Umbilical cord (tissue), 2 donors: ENCODE data around the gene CUEDC1. TPM values are rescaled to one million over a fixed set of nuclear protein-coding genes. Genes with fewer than 3 reads are reported as not detected.
A peak's percentile ranks its signal among the peaks of the same experiment; 100 is the strongest.

ENCODE experiments used
- DNase-seq: peaks from one replicate; pipeline ENCODE4 v3.0.0-alpha.2; 2015; ENCODE audit warnings: low spot score
- total RNA-seq: library from RNA; depleted of rRNA; stranded (reverse); fragments of >200 nt; gene quantifications from one replicate; pipeline ENCODE4 v1.2.3, GENCODE V29; 2014; ENCODE audit warnings: low replicate concordance; ENCODE audit not compliant: insufficient read depth

Gene CUEDC1
- total RNA-seq, 1 donor from 2014 or later: 38.3 TPM

DNA sequence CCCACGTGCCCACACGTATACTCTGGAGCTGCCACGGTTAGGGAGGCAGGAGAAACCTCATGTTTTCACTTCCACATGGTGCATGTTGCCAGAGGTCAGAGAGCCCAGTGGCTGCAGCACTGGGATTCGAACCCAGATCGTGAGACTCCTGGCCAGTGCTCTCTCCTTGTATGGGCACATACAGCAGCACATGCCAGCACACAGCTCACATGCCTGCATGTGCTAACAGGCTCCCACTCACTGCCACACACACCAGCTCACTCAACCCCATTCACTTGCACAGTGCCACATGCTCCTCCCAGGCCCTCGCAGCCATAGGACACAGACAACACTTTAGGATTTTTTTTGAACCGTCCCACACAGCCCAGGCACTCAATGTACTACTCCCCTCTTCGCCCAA is 55.8 kb downstream of the CUEDC1 start:
- no peak for DNase-seq

DNA sequence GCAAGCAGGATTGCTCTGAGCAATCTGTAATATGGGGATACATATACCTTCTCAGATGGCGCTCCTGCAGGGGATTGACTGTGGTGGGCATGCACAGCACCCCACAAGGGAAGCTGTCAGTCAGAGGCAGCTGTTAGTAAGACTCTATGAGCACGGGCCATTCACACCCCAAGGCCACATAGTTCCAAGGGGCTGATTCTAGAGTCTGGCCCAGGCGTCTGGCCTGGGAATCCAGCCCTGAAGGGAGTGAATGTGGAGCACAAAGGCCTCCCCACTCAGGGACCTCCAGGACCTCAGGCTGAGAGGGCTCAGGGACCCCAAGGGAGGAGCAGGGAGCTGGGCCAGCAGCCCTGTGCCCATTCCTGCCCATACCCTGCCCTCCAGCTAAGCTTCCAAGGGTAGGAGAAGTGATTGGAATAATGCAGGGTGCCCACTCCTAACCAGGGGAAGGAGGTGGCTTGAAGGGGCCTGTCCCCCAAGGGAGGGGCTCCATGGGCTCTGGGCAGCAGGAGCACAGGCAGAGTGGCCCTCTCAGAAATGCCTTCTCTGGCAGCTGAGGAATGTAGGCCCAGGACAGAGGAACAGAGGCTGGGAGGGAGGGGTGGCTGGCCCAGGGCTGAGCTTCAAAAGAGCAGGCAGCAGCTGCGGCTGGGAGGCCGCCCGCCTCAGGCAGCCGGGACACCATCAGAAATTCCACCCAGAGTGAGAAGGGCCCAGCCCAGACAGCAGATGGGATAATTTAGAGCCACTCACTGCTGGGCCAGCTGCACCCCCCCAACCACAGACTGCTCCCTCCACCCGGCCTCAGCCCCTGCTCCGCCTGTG is 56.5 kb downstream of the CUEDC1 start:
- peak; percentile 94 for DNase-seq

DNA sequence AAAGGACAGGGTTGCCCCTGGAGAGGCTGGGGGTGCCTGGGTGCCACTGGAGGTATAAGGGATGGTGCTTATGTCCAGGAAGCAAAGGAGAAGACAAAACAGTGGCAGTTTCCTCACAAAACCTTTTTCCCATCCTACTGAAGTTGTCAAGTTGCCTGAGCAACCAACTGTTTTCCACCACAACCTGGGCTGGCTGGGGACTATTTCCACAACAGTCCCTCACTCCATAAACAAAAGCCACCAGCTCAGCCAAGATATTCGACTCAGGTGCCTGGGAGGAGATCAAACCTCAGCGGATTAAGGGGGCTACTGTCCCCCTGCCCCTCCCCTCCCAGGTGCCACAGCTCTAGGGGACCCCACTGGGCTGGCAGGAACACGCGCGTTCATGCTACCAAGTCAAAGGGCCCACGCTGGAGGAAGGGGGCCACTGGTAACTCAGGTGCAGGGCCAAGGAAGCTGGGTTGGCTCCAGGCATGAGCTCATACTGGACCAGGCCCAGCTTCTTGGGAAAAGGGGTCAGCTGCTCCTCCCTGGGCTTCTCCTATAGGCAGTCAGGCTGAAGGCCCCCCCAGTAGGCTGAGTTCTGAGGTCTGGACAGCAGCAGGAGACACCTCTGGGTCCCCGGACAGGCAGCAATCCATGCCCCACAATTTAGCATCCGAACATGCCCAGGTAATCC is 59.7 kb downstream of the CUEDC1 start:
- DNase-seq: no peak

DNA sequence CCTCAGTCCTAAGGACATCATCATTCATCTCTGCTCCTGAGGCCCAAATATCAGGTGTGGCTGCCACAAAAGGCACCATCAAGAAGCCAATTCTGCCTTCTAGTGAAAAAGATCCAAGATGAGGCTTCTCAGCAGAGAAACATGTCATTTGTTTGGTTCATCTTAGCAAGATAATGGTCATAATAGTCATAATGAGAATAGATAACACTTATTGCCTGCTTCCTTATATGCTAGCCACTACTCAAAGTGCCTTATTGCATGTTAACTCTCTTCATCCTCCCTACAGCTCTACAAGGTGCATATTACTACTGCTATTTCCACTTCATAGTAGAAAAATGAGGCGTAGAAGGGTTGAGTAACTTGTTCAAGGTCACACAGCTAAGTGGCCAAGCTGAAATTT is 60.4 kb downstream of the CUEDC1 start:
- no peak for DNase-seq

DNA sequence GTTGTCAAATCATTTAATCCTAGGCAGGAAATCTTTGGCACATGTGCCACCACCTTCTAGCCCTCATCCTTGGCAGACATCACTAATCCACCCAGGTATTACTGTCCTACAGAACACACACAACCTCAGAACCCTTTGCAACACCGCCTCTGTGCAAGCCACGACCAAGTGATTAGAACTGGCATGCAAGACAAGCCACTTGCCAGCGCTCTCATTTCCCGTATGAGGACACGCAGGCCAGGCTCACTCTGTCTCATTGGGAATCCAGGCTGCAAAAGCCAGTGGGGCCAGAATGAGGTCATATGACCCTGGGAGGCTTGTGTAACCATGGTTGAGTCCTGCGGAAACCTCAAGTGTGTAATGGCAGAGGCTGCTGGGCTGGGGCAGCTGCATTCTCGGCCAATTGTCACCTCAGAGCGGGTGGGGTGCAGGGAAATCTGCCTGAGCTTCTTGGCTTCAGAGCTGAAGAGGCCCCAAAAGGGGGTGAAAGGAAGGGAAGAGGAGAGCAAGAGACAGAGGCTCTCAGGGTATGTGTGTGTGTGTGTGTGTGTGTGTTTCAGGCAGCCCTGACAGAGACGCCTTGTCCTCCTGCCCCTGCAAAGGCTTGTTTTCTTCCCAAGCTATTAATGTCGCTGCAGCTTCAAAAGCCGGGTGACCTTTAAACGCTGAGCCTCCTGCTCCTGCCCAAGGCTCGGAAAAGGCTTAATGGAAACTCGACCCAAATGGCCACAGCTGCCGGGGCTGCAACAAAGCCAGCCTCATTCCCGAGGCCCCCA is 62.2 kb downstream of the CUEDC1 start:
- DNase-seq: peak; percentile 98

DNA sequence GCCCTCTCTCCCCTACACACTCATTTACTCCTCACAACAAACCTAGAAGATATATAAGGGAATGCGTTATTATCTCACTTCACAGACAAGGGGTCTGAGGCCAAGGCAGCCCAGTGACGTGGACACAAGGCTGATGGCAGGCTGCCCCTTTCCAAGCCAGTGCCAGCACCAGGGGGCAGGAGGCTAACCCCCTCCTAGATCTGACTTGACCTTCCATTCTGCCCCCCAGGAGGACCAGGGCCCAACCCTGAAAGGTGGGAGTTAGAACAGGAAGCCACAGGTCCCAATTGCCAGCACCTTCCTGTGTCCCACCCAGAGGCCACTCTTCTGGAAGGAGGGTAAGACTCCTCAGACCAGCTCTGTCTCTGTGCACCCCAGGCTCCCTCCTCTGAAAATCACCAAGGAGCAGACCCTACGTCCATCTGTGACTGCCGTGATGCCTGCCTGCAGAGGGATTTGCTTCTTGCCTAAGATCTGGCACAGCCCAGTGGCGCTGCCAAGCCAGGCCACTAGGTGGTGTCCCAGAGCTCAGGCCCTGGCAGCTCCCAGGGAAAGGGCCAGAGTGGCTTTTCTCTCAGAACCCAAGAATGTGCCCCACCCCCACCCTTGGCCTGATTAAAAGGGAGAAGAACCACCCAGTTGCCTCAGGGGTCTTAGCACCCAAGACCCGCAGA is 62.9 kb downstream of the CUEDC1 start:
- peak; percentile 93 for DNase-seq

DNA sequence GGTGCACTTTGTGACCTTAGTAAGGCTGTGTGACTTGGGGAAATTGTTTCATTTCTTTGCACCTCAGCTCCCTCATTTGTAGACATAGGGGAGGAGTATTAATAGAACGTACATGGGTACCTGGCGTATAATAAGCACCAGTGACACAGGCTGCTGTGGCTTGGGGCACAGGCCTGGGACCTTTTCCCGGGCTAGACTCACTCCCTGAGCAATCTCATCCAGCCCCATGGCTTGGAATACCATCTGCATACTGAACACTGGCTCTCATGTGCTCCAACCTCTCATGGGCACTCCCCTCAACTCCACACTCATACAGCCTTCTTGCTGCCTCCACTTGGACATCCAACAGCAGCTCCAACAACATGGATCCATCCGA is 64.4 kb downstream of the CUEDC1 start:
- DNase-seq: no peak

DNA sequence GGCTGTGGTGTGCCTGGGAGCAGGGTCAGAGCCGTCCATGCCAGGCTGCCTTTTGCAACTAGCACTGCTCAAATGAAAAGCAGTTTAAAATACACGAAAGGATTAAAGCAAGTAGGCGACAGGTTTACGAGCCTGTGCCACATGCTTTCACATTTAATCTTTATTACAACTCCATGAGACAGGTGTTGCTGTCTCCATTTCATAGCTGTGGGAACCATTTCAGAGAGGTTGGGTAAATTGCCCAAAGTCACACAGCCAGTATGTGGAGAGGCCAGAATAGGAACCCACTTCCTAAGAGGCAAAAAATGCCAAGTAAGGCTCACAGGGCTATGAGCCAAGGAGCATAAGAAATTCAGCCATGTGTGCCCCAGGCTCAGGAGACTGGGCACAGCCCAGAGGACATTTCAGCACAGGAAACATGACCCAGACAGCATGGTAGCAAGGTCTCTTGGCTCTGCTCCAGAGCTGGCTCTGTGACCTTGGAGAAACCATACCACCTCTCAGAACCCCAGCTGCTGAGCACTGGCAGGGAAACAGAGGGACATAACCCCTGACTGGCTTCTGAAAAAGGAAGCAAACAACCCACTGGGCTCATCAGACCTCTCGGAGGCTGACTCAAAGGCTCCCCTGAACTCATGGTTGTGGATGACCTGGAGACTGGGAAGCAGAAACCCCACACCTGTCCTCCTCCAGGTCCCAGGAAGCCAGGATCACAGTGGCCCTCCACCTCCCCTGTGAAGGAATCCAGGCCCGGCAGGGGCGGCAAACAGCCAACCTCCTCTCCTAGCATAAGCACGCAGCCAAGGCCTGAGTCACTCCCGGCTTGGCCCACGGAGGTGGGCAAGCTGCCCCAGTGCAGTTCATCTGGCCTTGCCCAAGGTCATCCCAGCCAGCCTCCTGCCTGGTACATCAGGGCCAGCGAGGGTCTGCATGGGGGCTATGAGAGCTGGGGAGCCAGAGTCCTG is 65.0 kb downstream of the CUEDC1 start:
- DNase-seq: no peak

DNA sequence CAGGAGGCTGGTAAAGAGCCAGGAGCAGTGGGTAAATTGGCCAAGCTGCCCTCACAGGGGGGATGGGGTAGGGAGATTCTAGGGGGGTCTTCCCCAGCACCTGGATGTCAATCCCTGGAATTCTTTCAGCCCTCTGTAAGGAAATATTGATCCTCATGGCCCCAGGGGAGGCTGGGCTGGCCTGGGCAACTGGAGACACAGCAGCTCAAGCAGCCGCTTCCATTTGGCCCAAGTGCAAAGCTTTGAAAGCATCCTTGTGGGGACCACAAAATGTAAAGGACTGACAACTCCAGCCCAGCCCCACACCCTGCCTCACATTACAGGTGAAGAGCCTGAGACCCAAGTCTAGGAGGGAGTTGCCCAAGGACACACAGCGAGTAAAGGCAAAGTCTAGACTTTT is 66.0 kb downstream of the CUEDC1 start:
- DNase-seq: no peak

DNA sequence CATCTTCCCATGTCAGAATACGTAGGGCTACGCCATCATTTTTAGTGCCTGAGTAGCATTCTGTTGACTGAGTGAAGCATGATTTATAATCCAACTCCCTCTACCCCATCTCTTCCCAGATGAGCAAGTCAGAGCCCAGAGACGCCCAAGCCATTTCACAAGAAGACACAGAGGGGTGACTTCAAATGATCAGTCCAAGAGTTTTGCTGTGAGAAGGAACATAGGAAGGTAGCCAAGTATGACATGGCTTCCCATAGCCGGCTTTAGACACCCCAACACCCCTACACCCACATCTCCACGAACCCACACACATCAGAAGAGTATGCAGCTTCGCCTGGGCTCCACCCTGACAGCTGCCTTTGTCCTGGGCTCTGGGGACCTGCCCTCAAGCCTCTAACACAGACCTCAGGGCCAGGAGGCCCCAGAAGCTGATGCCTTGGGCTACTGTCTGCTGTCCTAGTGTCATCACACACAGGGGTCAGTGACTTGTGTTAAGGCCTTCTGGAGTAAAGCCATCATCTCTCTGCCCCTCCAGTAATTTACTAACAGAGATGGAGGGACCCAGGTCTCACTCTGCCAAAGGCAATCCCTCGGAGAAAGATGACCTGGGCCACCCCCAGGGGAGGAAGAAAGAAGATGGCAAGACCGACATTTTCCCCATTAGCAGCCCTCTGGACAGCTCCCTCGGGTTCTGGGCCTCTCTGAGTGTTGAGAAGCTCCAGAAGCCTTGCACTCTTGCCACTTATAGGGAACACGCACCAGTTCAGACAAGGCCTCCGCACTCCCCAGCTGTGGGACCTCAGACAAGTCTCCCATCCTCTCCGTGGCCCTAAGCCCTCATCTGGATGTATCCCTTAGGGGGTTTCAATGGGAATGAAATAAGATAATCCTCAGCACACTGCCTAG is 66.6 kb downstream of the CUEDC1 start:
- no peak for DNase-seq

DNA sequence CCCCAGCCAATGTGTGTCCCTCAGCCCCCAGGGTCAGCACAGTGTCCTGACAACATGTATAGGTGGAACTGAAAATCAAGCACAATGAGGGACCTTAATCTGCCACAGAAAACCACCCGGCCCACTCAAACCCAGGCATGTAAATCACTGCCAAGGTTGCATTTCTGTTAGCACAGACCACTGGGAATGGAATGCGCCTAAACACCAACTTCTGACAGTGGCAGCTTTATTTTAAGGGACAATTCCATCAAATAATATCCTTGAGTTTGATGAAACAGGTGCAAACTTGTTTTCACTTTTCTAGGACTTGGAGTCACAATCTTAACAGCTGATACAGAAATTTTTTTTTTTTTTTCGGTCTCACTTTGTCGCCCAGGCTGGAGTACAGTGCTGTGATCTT is 68.1 kb downstream of the CUEDC1 start:
- DNase-seq: no peak

DNA sequence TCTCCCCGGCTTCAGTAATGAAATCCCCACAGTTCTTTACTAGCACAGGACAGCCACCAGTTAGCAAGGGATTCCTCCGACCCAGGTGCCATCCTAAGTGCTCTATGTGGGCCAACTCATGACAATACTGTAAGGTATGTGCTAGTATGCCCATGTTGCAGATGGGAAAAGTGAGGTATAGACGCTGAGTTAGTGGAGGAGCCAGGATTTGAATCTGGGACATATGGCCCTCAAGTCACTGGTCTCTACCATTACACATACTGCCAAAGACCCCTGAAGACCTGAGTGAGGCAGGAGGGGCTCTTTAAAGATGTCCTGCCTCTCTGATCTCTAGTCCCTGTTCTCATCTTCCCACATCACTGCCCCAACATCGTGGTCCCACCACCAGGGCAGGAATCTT is 69.2 kb downstream of the CUEDC1 start:
- no peak for DNase-seq

DNA sequence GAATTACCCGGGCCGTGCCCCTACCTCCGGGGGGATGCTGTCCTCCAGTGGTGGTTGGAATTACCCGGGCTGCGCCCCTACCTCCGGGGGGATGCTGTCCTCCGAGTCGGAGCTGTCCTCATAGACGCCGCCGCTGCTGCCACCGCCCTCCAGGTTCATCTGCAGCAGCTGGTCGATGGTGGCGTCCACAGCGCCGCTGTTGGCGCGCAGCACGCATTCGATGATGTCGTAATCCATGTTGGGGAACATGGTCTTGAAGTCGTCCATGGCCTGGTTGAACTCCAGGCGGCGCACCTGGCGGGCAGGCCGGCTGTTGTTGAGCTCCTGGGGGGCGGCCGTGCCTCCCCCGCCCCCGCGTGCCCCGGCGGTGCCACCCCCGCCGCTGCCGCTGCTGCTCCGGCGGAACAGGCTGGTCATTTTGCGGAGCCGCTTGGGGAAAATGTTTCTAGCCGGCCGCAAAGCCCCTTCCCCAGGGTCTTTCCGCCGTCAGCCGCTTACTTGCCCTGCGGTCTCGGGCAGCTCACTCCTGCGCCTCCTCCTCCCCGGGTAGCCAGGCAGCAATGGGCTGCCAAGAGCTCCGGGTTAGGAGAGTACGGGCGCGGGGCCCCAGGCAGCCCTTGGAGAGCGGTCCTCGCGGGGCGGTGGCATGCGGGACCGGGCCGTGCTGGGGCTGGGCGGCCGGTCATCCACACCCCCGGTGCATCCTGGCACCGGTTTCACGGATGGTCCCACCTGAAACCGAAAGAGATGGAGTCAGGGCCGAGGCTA is 69.9 kb downstream of the CUEDC1 start:
- DNase-seq: no peak

DNA sequence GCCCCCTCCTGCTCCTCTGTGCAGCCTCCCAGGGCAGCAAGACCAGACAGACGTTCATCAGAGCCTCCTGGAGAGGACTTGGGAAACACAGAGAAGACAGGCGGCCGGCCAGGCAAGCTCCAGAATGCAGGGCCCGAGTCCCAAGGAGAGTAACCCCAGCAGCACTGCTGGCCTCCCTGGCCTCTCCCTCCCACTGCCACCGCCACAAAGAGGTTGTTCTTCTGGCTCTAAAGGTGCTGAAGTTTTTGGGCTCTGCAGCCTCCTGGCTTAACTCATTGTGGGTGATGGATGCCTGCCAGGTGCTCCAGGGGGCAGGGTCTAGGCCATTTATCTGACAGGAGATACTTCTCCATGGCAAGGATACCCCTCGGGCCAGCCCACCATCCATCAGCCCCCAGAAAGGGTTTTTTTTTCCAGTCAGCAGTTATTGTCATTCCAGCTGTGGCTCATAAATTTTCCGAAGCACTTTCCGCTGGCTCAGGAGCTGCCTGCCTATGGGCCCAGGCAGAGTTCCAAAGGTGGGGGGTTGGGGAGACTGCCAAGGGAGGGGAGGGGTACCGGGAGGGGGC is 73.3 kb downstream of the CUEDC1 start:
- peak; percentile 74 for DNase-seq

DNA sequence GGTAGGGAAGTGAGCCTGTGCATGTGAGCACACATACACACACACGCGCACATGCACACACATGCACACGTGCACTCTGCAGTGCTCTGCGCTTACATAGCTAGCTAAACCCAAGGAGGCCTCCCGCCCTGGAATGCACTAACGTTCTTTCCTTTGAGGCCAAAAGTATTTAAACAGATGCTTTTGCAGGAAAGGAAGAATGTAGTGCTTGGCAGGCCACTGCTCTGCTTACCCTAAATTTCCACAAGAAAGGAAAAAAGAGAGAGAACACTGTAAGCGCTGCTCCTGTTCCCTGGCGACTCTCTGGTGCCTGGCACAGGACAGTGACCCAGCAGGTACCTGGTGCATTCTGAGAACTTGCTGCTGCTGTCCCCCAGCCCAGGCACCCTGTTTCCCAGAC is 74.1 kb downstream of the CUEDC1 start:
- peak; percentile 97 for DNase-seq

DNA sequence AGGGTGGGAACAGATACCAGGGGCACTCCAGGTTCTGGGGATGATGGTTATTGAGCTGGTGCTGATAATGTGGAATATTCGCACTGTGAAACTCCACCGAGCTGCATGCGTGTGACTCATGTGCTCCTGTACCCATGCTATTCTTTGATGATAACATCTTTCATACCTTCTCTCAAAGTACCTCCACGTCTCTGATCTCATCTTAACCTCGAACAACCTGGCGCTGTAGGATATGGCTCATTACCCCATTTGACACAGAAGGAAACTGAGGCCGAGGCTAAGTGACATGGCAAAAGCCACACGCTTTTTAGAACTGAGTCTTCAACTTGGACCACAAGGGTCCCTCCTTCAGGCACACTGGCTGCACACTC is 75.1 kb downstream of the CUEDC1 start:
- DNase-seq: no peak

DNA sequence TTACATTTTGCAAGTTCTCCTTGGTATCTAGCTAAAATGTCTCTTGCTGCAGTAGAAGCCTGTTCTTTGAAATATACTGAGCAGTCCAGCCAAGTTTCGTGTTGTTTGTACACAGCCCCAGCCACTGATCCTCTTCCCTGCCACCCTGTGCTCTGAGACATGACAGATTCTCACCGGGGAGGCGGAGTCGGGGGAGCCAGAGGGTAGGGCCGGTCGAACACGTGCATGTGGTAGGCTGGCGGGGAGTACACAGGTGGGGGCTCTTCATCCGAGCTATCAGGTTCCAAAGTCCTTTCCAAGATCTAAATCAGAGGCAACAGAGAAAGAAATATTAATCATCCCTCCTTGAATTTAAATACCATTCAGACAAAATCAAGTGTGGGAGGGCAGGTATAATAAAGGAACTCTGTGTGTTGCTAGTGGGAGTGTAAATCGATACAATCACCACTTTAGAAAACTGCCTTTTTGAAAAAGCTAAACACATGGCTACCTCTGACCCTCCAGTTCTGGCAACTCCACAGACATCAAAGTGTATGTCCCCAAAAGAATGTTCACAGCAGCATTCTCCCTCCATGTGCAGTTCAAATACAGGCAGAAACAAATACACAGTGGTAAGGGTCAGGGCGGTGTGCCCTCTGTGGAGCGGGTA is 75.7 kb downstream of the CUEDC1 start:
- no peak for DNase-seq

DNA sequence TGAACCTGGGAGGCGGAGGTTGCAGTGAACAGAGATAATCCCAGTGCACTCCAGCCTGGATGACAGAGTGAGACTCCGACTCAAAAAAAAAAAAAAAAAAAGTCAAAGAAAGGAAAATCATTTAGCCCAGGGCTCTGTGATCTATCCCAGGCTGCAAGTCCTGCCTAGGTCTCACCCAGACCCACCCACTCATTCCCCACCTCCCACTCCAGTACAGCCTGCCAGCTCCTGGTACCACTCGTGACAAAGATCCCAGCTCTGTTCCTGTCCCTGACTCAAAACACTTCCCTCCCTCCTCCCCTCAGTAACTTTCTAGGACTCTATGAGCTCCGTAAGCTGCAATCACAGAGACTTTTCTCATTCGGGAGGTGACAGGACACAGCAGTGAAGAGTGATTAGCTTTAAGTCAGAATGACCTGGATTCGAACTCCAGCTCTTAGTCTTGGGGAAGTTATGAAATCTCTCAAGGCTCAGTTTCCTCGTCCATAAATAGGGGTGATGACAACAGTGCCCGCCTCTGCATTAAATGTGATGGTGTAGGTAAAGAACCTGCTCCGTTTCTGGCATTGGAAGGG is 77.3 kb downstream of the CUEDC1 start:
- no peak for DNase-seq
